GM18907 (cell line): Measurements from ENCODE around the gene DMD.

Experiments used
- ATAC-seq: cut with Tn5 transposase; IDR thresholded peaks from one replicate; pipeline ENCODE4 v1.9.1; 2021; ENCODE audit warnings: mild to moderate bottlenecking, moderate library complexity; ENCODE audit not compliant: unreplicated experiment

The DMD gene

DNA sequence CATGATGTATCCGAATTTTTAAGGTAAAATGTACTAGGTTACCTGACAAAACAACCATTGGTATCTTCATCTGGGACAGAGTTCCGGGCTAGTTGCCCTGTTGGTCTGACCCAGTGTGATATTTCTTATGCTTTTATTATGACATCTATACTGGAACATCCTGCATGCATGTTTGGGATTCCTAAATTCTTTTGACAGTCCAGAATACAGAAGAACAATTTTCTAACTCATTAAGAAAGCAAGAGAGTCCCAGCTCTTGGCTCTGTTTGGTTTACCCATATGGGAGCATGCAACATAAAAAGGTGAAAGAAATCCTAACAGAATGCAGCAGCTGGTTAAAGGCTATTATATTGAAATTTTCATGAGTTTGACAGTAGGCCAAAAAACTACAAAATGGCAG is 1891.8 kb downstream of the DMD start:
- ATAC-seq = no peak

DNA sequence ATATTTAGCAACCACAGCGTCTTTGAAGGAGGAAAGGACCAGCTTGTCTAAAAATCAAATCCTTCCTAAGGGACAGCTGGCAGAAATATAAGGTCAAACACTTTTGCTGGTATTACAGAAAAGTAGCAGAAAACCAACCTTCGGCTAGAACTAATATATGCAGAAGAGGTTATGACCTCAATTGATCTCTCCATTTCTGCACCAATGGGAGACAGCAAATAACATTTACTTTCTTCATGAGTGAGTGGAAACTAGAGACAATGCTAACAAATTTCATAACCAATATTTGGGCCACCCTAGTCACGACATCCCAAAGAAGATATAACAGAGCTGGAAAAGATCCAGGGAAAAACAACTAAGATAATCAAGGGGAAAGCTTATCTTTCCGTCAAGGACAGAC is 1892.5 kb downstream of the DMD start:
- ATAC-seq = no peak

DNA sequence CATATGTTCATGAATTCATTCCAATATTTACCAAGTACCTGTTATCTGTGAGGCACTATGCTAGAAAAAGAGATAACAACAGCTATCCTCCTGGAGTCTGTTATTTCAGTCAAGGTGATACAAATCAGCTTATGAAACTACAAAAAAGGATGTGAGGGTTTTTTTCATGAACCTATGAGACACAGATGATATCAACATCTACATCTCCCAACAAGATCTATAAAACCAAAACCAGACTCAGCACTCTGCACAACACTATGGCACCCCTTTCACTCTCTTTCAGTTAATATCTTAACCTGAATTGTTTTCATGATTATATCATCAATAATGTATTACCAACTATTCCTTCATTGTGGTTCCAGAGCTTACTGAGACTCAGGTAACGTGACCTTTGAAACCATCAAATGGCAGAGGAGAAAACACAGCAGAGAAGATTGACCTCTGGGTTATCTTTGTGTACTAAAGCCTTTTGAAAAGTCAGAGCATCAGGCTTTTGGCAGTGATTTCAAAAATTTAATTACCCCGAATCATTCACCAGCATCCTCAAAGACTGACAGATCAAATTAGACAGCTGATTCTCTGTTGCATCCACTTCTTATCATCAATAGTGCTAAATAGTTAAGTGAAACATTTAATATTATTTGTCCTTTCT is 1894.9 kb downstream of the DMD start:
- ATAC-seq = no peak

- no peak for ATAC-seq
These were observed 1896.4 kb downstream of the DMD start for GRCh38 chrX:31314921-31315320.

DNA sequence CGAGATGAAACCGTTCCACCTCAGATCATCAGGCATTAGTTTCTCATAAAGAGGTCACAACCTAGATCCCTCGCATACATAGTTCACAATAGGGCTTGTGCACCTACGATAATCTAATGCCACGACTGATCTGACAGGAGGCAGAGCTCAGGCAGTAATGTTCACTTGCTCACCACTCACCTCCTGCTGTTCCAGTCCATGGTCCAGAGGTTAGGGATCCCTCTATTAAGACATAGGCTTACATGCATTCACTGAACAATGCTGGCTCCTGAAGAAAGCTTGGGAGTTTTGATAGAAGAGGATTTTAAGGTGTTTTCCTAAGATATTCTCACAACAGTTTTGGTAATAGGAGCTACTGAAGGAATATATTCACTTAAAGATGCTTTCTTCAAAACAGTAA is 1903.4 kb downstream of the DMD start:
- no peak for ATAC-seq

DNA sequence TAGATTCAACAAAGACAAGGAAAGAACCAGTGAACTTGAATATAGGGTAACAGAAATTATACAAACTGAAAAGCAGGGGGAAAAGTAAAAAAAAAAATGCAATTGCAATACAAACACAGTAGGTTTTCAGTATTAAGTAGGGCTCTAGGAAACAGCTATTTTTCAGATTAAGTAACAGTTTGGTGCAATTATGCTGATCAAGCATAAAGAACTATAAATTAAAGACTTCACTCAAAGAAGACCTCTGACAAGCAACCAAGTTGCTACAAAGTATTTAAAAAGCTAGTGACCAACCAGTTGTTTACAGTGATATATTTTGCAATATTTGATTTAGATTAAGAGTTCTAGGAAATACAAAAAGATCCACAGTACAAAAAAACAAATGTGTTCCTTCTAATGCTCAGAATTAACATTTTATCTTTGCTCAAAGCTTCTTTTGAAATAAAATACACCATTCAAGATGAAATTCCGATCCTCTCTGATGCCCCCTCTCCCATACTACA is 1908.7 kb downstream of the DMD start:
- ATAC-seq = no peak

GRCh38 chrX:31301941-31302340 is 1909.4 kb downstream of the DMD start:
- ATAC-seq = no peak

- ATAC-seq = no peak
These were observed 1910.1 kb downstream of the DMD start for GRCh38 chrX:31301203-31301602.

- no peak for ATAC-seq
These were observed 1912.4 kb downstream of the DMD start for GRCh38 chrX:31298916-31299315.

DNA sequence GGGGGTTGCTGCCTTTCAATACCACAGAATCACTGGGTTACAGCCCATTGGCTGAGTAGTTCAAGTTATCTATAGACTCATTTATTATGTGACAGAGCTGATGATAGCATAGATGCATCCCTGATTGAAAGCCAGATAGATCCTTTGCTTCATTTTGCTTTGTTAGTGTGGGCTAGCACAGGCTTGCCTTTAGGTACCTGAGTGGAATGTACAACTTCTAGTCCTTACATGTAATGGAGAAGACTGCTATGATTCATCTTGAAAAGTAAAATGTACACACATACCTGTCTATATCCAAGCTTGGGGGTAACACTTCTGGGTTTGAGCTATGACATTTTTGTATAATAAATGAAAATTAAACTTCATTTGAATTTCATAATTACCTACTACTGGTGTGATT is 1913.5 kb downstream of the DMD start:
- ATAC-seq = no peak

- ATAC-seq = no peak
These were observed 1916.9 kb downstream of the DMD start for GRCh38 chrX:31294475-31294874.

DNA sequence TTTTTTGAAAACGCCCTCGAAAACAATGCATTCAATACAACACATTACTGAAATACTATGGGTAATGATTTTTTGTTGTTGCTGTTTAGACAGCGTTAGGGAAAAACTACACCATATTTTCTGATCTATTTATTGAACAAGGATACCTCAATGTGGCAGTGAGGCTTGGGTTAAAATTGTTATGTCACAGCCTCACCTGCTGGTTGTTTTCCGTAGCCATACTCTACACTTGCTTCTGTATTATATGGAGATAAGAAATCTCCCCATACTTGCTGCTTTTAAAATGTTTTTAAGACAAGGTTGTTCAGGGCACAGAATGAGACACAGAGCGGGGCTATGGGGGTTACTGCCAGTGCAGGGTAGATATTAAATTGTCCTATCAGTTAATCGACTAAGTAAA is 1917.9 kb downstream of the DMD start:
- ATAC-seq = peak; percentile 76

GRCh38 chrX:31291131-31291530 is 1920.2 kb downstream of the DMD start:
- ATAC-seq = no peak

DNA sequence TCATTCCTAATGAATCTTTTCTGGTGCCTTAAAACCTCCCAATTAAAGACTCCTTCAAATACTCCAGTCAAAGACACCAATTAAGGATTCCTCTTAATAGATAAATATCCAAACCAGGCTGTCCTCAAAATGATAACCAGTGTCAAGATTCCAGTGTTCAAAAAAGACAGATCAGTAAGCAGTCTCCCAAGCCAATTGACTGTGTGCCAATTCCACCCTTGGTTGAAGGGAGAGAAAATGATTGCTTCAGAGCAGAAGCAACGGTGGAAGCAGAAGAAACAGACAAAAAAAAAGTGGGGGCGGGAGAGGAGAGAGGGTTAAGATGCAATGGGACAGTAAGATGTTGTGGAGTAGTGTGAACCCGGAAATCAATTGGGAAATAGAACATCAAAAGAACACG is 1923.5 kb downstream of the DMD start:
- no peak for ATAC-seq

- ATAC-seq = no peak
These were observed 1930.8 kb downstream of the DMD start for GRCh38 chrX:31280580-31280979.

DNA sequence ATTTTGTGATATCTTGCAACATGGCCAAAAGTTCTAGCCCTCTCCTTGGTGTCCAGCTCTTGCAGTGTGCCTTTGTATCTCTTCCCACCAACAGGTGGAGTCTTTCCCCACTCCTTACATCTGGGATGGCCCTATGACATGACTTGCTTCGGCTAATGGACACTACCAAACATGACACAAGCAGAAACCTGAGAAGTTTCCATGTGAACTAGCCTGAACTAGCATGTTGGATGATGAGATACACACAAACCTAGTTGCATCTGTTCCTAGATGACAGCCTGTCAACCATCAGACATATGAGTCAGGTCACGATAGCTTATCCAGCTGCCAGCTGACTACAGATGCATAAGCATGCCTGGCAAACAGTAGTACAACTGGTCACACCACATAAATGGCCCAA is 1932.0 kb downstream of the DMD start:
- no peak for ATAC-seq

- ATAC-seq = no peak
These were observed 1938.9 kb downstream of the DMD start for GRCh38 chrX:31272472-31272775.

DNA sequence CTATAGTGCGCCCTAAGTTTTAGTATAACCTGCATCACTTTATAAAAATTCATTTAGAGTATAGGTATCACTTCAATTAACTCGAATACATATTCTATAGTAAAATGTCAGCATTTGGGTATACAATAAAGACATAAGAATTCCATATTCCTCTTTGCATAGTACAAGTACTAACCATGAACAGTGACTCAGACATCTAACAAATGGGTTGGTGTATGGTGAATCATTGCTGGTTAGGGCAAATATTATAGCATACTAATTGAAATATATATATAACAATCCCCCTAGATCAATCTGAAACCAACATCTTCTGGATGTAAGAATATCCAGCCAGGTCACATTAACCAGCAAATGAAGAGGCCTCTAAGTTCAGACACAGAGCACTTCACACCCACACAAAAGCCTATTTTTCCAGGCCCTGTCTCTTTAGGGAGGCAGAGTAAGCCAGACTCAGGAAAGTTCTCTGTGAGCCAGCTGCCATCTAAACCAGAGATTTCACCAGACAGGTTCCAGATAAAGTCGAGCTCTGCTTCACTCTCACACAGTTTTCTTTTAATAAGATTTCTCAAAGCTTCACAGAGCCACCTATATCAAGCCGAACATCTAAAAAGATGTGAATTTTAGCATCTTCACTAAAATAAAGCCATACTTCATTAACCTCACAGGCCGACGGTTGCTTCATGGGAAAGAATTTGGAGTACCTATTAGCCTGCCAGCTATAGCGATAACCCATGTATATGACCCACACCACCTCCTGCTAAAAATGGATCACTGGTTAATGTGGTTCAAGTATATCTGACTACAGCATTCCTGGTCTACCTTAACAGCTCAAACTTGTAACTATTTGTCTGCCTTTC is 1939.5 kb downstream of the DMD start:
- ATAC-seq = no peak

DNA sequence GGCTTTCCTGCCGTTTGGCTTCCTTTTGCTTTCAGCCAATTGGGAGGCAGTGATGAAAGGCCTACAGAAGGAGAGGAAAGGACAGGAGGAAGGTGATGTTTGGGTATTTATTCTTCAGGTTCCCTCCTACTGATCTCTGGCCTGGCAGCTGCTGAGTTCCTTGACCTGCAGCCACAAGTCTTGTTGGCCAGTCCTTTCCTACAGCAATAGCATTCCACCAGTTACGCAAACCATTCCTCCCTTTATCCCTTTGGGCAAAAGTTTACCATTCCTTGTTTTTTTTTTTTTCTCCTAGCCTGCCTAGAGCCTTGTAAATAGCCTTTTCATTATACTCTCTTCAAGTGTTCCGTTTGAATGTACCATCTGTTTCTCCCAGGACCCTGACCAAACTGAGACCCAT is 1941.4 kb downstream of the DMD start:
- no peak for ATAC-seq

DNA sequence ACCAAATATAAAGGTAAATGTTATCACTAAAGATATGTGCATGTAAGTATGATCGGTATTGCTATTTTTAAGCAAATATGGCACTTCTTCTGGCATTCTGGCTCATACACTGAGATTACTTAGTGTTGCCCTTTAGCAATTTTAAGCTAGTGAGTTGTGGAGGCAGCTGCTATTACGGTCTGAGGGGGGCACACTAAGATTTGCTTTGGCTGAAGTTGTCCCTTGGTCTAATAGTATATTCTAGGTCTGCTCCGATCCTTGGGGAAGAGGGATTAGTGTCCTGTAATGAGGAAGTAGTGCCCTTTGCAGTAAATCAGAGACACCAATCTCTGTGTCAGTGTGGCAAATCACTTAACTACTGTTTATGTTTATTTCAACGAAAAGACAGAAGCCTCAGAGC is 1943.0 kb downstream of the DMD start:
- no peak for ATAC-seq

DNA sequence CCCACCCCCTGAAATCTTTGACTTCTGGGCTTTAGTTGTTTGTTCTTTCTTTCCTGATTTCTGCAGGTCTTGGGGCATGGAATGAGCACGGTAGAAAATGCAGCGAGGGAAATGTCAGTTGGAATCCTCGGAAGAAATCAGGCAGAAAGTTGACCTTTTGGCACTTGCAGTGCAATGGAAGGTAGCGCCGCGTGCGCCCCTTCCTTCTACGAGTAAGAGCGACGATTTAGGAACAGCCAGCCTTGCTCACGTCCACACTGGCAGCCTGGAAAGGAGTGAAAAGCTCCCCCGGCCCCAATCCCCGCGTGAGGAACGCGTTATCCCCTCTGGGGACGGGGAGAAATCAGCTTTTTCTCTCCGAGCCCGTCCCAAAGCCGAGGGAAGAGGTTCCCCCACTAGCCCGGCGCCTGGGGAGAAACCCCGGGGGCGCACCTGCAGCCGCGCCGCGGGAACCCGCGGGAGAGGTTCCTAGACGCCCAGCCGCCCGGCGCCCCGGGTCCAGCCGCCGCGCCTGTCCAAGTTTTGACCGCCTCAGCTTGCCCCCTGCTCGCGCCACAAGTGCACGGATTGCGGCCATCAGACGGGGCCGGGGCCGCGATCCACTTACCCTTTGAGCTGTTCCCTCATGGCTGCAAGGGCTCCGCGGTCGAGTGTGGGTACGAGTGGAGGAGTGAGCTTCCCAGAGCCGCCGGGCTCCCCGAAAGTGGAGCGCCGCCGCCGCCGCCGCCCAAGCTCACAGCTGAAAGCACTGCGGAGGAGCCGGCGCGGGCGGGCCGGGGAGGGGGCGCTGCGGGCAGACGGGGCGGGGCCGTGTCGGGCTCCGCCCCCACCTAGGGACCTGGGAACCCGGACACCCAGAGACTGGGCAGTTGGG is 1944.9 kb downstream of the DMD start:
- ATAC-seq = peak; percentile 95

- ATAC-seq = no peak
These were observed 1946.0 kb downstream of the DMD start for GRCh38 chrX:31265383-31265782.
